Tongue (tissue), 2 donors: ENCODE data around the gene ABCC6. TPM values are rescaled to one million over a fixed set of nuclear protein-coding genes. Genes with fewer than 3 reads are reported as not detected.
"Not testable (repeated sequence)": the region's sequence is repeated elsewhere in the genome, so short reads cannot be mapped to it uniquely, and the experiment has no call there.

ENCODE experiments used
- DNase-seq: peaks from one replicate; pipeline ENCODE4 v3.0.0-alpha.2; 2015
- total RNA-seq: library from RNA; depleted of rRNA; stranded (reverse); fragments of >200 nt; gene quantifications from one replicate; pipeline ENCODE4 v1.2.3, GENCODE V29; 2014

ABCC6 gene
- 1.6 TPM for total RNA-seq

GRCh38 chr16:16222850-16223661, at the start of gene ABCC6:
Gene ABCC6 (minus strand): TSS chr16:16223494. CDS start chr16:16223434, 60 bp downstream.
- DNase-seq = not testable (repeated sequence)

DNA sequence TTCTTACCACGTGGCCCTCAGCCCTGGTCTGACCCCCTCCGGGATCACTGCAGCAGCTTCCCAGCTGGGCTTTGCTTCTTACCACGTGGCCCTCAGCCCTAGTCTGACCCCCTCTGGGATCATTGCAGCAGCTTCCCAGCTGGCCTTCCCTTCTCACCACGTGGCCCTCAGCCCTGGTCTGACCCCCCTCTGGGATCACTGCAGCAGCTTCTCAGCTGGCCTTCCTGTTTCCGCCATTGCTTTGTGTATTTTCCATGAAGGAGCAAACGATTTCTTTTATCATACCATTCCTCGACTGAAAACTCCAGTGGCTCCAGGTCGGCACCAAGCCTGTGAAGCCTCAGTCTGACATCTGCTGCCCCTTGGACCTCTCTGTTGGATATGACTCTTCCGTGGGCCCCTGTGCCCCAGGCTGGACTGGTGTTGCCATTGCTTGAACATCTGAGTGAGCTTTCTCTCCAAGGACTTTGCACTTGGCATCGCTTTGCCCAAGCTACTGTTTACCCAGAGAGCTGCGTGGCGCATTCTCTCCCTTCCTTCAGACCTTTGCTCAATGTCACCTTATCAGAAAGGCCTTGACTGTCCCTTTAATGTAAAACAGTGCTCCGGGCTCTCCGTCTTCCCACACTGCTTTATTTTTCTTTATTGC, 49.4 kb upstream of the ABCC6 start:
- not testable (repeated sequence) for DNase-seq

DNA sequence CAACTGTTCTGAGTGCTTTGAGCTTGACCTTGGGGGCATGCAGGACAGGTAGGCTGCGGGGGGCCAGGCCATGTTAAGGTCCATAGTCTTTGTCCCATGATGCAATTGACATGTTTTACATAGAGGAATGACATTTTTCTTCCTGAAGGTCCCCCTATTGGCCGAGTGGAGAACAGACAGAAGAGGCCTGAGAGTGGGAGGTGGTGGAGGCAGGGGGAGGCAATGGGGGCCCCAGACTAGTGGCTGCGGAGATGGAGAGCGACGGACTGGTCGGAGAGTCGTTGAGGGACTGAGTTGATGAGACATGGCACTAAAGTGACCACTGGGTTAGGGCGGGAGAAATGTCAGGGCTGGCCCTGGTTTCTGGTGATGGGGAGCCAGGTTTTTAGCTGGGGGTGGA, 48.4 kb upstream of the ABCC6 start:
- DNase-seq = not testable (repeated sequence)

DNA sequence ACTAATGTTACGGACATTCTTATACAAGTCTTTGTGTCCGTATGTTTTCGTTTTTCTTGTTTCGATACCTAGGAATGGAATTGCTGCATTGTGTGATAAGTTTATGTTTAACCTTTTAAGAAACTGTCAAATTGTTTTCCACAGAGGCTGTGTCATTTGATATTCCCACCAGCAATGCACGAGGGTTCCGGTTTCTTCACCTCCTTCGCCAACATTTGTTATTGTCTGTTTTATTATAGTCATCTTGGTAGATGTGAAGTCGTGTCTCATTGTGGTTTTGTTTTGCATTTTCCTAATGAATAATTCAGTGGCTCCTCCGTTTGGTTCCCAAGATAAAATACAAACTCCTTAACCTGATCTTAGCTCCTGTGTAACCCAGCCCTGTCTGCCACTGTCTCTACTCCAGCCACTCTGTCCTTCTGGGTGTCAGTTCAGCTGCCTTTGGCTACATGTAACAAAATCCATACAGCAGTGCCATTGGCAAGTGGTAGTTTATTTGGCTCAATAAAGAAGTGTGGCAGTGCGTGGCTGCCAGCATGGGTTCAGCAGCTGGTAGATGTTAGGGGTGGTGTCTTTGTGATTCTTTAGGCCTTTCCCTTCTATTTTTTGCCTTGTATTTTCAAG, 45.0 kb upstream of the ABCC6 start:
- DNase-seq = not testable (repeated sequence)

GRCh38 chr16:16267708-16268107, 44.4 kb upstream of the ABCC6 start:
- DNase-seq = not testable (repeated sequence)

DNA sequence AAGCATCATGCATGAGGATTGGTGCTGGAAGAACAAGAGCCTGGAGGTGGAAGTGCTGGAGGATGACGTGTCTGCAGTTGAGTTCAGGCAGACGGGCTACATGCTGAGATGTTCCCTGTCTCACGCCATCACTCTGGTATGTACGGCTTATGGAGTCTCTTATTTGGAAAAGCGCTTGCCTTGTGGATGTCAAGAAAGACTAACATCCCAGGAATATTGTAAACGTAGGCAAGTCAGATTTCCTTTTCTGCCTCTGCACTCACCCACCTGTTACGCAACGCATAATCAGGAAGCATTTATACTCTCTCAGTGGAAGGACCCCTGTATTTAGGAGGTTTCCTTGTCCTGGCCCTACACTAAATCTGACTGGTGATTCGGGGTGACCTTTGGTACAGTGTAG, 41.8 kb upstream of the ABCC6 start:
- DNase-seq = not testable (repeated sequence)

DNA sequence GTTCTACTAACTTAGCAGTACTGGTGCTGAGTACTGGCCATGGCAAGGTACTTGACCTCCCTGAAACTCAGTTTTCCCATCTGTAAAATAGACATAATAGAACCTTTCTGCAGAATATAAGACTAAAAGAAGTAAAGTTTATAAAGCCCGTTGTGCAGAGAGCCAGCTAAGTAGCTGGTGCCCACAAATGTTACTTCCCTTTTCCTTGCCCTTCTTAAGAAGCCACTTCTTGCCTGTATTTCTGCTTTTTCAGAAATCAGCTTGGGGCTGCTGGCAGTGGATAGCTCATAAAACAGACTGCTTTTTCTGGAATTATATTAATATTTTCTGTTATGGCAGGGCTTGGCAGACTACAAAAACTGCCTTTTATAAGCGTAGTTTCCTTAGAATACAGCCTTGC, 40.7 kb upstream of the ABCC6 start:
- not testable (repeated sequence) for DNase-seq

- not testable (repeated sequence) for DNase-seq
Measured at GRCh38 chr16:16262954-16263555, 39.8 kb upstream of the ABCC6 start.

DNA sequence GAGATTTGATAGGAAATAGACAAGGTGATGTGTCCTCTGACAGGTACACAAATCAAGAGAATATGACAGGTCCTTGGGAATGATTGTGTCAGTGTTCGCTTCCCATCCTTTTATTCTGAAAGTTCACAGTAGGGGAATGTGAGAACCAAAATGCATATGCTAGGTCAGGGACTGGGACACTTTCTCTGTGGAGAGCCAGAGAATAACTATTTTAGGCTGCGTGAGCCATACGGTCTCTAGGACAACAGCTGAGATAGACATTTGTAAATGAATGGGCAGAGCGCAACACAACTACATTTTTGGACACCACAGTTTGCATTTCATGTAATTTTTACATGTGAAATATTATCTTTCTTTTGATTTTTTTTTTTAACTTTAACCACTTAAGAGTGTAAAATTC, 36.7 kb upstream of the ABCC6 start:
- DNase-seq = not testable (repeated sequence)

DNA sequence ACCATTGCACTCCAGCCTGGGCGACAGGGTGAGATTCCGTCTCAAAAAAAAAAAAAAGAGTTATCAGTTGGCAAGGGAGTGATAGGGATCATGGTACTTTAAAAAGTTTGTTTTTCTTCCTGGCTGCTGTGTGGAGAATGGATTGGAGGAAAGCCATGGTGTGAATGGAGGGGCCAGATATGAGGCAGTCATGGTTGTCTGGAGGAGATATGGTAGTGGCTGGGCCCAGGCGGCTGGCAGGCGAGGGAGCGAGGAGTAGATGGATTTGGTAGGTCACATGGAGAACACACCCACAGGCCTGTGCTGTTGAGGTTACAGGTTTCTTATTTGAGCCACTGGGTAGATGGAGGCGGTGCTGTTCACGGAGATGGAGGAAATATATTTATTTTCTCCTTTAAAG, 35.5 kb upstream of the ABCC6 start:
- not testable (repeated sequence) for DNase-seq

DNA sequence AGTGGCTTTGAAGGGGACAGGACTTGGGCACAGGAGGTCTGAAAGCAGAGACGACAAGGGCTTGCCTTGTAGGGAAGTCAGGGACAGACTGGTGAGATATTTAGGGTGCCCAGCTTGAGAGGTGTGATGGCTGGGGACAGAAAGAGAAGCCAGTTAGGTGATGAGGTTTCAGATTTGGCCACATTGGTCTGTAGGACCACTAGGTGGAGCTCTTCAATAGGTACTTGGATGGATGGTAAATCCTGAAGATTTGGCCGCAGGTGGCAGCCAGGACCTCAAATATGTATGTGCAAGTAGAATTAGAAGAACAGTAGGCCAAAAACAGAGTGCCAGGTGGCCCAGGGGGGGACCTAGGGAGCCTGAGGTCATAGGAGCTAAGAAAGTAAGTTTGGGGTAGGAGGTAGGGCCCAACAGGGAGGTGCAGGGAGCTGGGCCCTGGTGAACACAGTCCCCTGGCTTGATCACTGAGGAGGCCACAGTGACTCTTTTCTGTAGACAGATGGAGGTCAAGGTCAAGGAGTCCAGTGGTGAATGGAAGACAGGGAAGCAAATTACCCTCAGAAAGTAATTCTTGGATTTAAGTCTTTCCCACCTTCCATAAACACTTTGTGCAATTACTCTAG, 34.1 kb upstream of the ABCC6 start:
- DNase-seq = not testable (repeated sequence)

GRCh38 chr16:16252377-16252776, 29.1 kb upstream of the ABCC6 start:
- not testable (repeated sequence) for DNase-seq

DNA sequence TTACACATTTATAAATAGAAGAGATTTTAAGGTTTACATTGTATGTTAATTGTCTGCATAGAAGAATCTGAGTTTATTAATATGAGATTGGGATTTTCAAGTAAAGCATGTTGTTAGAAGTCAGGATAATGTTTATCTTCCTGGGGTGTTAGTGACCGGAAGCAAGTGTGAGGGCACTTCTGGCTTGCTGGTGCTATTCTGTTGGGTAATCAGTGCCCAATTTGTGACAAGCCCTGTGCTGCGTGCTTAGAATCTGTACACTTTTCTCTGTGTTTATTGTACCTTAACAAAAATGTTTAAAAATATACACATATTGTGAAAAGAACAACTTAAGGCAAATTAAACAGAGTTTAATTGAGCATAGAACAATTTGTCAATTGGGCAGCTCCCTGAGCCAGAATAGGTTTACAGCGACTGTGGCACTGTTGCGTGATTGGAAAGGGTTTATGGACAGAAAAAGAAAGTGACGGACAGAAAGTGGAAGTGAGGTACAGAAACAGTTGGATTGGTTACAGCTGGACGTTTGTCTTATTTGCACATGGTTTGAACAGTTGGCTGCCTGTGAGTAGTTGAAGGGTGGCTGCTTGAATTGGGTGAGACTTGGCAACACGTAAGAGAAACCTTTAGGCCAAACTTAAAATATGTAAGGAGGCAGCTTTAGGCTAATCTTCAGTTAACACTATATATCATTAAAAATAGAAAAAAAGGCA, 26.5 kb upstream of the ABCC6 start:
- DNase-seq = not testable (repeated sequence)

DNA sequence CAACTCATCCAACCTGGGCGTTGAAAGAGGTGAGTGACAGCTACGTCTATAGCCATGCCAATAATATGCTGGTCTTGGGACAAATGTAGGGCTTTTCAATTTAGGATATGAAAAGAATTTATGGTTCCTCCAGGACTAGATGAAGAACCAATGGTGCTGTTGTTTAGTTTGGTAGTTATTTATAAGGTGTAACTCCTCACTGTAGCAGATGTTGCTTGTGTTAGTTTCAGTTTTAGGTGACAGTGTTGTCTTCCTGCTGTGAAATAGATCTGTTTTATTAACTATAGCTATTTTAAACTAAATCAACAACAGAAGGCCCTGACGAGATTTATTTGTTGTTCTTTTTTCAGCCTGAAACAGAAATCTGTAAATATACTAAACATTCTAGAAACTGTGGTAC, 24.1 kb upstream of the ABCC6 start:
- not testable (repeated sequence) for DNase-seq

GRCh38 chr16:16246578-16247262, 23.4 kb upstream of the ABCC6 start:
- not testable (repeated sequence) for DNase-seq

DNA sequence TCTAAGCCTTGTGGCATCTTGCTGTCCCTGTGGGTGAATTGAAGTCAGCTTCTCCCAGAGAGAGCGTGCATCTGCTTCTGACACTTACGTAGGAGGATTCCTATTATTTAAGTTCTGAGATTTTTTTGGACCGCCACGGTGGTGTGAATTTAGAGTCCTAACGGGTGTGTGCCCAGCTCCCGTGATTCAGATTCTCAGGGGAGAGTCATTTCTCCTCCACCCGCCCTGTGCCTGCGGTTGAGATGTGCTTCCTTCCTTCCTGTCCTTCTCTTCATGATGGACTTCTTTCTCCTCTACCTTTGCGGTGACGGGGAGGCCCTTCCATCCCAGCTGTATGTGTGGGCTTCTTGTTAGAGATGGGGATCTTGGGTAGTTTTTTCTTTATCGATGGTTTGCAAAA, 20.6 kb upstream of the ABCC6 start:
- DNase-seq = not testable (repeated sequence)

DNA sequence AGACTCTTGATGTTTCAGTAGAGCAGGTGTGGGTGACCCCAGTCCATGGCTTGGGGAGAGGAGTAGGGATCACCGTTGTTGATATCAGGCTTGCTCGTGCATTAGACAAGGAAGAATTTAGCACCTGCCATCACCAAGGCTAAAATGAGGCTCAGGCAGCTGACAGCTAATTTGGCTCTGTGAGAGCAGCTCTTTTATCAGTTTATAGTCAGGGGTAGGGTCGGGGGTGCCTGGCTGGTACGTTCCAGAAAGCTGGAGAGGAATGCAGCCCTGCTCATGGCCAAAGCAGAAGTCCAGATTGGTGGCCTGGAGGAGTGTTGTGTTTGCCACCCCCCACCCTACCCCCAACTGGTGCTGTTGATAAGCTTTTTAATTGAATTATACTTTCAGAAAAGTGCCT, 17.4 kb upstream of the ABCC6 start:
- DNase-seq = peak; percentile 30

DNA sequence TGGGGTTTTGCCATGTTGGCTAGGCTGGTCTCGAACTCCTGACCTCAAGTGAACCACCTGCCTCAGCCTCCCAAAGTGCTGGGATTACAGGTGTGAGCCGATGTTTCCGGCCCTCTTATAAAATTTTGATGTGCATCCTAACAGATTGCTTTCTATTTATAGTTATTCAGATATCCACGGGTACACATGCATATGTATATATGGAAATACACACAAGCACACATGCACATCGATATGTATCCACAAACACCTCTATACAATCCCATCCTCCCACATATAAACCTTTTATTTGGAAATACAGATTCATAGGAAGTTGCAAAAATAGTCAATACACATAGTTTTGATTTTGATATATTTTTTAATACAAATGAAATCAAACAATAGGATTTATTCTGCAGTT, 14.4 kb upstream of the ABCC6 start:
- not testable (repeated sequence) for DNase-seq

DNA sequence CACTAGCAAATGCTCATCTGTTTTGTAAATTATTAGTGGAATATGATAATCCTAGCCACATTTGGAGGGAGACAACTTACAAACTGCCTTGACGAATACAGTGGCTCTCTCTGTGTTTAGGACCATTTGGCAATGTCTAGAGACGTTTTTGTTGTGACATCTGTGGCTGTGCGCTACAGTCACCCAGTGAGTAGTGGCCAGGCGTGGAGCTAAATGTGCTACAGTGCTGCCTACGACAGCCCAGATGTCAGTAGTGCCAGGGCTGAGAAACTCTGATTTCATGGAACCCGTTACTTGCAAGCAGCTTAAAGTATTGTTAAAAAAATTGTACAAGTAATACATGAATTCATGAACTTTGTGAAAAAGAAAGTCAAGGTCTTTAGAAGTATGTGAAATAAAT, 13.8 kb upstream of the ABCC6 start:
- DNase-seq = not testable (repeated sequence)

DNA sequence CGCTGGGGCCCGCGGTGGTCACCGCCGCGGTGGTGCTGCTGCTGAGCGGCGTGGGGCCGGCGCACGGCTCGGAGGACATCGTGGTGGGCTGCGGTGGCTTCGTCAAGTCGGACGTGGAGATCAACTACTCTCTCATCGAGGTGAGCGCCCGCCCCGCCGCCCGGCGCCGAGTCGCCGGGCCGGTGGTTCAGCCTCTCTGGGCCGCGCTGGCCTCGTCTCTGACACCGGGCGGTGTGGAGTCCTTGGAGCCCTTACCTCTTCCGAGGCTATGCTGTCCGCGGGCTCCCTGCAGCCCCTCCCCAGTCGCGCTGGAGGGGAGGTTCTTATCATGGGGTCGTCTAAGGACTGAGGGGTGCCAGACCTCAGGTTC, 9.4 kb upstream of the ABCC6 start:
- not testable (repeated sequence) for DNase-seq

DNA sequence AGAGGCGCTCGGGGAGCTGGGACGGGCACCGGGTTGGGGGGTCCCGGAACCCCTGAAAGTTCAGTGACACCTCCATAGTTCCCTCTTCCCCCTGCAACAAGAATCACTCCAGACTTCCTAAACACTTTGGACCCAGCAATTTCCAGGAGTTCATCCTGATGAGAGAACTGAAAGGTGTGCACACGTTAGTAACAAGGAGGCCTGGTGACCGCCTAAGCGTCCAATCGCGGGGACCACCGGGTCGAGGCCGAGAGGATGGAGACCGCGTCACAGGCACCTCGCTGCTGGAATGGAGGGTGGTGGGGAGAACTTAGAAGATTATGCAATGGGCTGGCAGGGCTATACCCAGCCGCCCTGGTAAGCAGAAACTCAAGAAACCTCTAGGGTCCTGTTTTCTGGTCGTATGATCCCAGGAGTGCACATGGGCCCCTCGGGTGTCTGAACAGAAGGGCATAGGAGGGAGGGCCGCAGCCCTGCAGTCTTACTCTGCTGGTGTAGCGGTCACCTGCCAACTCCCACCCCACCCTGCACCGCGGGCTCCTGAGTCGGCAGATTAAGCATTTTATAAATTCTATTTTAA, 458 bp upstream of the ABCC6 start:
- not testable (repeated sequence) for DNase-seq
